Cardiac fibroblast (primary cell): Measurements from ENCODE around the gene RPL32.
"Not testable (repeated sequence)": the region's sequence is repeated elsewhere in the genome, so short reads cannot be mapped to it uniquely, and the experiment has no call there.

Source experiments
- DNase-seq, 2 donors: peaks; one replicate each; pipeline versions ENCODE4 v3.0.0 to v3.0.0-alpha.2; 2010; ENCODE audit warnings: low read depth in 2 of 2
- H3K4me3 ChIP-seq, 2 donors: replicated peaks in 1 of 2; 1 replicate in 1 of 2; 2 replicates in 1 of 2; pipeline ENCODE4 v1.5.1; 2011; ENCODE audit warnings: low read depth in 2 of 2, low read length in 2 of 2, mild to moderate bottlenecking in 2 of 2, moderate library complexity in 1 of 2
- CTCF ChIP-seq: IDR thresholded peaks from one replicate; pipeline ENCODE4 v1.5.1; 2011; ENCODE audit warnings: low read depth, mild to moderate bottlenecking, low read length, inconsistent platforms

Gene RPL32

GRCh38 chr3:12787346-12787745 lies 54.0 kb downstream of the RPL32 start:
- peak; percentile 43 to 48 for DNase-seq
- TF ChIP-seq CTCF, result peak; percentile 47
- H3K4me3 ChIP-seq, result not testable (repeated sequence)

- DNase-seq, result no peak
- H3K4me3 ChIP-seq, result no peak overlapping the region
- TF ChIP-seq CTCF, result no peak
Measured at GRCh38 chr3:12785096-12785495, 56.3 kb downstream of the RPL32 start.
